ENCODE results near the gene TSPYL1. TPM values are rescaled to one million over a fixed set of nuclear protein-coding genes. Genes with fewer than 3 reads are reported as not detected.
A peak's percentile ranks its signal among the peaks of the same experiment; 100 is the strongest.

TSPYL1 gene
- total RNA-seq, 1 donor from 2014 or later = 73.5 TPM

DNA sequence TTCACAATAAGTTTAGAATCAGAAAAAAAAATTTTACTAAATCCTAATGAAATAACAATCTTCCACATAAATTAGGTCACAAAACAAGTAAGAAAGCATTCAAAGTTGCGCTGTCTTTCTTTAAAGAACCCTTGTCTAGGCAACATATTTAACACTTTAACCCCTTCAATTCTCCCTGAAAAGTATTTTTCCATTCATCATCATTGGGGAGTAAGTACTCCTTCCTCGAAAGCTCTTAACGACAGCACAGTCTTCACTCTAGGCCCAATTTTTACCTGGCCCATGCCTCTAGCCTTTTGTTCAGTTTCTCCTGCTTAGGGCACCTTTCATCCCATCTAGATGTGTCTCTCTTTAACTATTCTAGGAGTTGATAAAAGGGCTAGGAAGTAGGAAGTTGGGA is 2.6 kb downstream of the TSPYL1 start:
- TF ChIP-seq, protein P1, sequence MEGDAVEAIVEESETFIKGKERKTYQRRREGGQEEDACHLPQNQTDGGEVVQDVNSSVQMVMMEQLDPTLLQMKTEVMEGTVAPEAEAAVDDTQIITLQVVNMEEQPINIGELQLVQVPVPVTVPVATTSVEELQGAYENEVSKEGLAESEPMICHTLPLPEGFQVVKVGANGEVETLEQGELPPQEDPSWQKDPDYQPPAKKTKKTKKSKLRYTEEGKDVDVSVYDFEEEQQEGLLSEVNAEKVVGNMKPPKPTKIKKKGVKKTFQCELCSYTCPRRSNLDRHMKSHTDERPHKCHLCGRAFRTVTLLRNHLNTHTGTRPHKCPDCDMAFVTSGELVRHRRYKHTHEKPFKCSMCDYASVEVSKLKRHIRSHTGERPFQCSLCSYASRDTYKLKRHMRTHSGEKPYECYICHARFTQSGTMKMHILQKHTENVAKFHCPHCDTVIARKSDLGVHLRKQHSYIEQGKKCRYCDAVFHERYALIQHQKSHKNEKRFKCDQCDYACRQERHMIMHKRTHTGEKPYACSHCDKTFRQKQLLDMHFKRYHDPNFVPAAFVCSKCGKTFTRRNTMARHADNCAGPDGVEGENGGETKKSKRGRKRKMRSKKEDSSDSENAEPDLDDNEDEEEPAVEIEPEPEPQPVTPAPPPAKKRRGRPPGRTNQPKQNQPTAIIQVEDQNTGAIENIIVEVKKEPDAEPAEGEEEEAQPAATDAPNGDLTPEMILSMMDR (IDR thresholded peaks at IDR 0.05; ENCODE audit: insufficient read depth, low read length, poor library complexity, severe bottlenecking) = no peak
- DNase-seq (ENCODE audit: low read depth) = no peak
- peak overlapping the region; percentile 33 for H3K4me3 ChIP-seq (ENCODE audit: low read depth, low read length)
- no peaks in the 10 kb centered on the region for H3K27me3 ChIP-seq (ENCODE audit: control insufficient read depth, insufficient read depth, low read length)
- no peaks in the 10 kb centered on the region for H3K36me3 ChIP-seq (ENCODE audit: control insufficient read depth, insufficient read depth, low read length)

DNA sequence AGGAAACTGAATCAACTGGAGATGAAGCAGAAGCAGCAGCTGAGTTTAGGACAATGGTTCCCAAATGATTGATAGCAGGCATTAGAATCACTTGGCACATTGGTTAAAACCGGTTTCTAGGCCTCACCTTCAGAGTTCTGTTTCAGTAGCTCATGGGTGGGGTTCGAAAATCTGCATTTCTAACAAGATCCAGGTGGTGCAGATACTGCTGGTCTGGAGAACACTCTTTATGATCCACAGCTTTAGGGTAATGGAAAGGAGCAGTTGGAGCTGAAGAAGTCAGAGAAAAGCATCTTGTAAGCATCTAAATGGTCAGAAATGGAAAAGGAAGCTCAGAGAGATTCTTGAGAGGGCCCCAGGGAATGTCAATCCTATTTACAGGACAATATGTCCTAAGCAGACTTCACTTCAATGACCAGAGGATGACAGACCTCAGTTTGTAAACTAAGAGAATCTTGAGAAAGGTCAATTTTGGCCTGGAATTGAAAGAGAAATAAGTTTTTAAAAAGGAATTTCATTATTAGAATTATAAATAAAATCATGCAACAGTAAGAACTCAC is 8.5 kb downstream of the TSPYL1 start:
- TF ChIP-seq, protein P1 (IDR thresholded peaks at IDR 0.05; ENCODE audit: insufficient read depth, low read length, poor library complexity, severe bottlenecking) = no peak
- no peak overlapping the region for H3K4me3 ChIP-seq (ENCODE audit: low read depth, low read length)
- H3K36me3 ChIP-seq (ENCODE audit: control insufficient read depth, insufficient read depth, low read length) = peaks cover 2% of the 10 kb centered on the region
- H3K27me3 ChIP-seq (ENCODE audit: control insufficient read depth, insufficient read depth, low read length) = no peaks in the 10 kb centered on the region
- no peak for DNase-seq (ENCODE audit: low read depth)

DNA sequence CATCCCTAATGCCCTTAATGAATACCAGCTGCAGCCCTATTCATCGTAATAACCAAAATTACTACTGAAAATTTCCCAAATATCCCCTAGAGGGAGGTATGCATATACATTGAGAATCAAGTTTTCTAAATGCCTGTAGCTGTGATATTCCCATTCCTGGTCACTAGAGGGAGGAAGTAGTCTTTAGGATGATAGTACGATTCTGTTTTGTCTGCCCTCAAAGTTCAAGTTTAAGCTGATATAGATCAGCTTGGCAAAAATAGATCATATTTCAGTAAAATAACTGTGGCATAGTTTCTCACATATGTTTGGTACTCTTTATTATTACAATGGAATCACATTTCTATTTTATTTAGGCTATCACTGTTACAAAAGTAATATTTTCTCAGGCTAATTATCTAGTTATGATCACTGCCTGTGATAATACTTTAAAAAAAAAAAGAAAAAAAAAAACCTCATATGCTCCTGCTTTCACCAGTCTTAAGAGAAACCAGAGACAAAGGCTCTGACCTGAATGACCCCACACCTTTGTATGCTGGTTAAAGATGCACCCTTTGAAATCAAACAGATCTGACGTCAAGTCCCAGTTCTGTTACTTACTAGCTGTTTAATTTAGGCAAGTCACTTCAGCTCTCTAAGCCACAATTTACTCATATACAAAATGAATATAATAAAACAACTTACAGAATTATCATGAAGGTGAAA is 11.0 kb downstream of the TSPYL1 start:
- peak; percentile 38 for DNase-seq (ENCODE audit: low read depth)
- Histone ChIP-seq H3K27me3 (ENCODE audit: control insufficient read depth, insufficient read depth, low read length) (no peaks in the 10 kb centered on the region), H3K36me3 (ENCODE audit: control insufficient read depth, insufficient read depth, low read length) (peaks cover 2% of the 10 kb centered on the region), H3K4me3 (ENCODE audit: low read depth, low read length) (no peak overlapping the region)
- TF ChIP-seq, protein P1 (IDR thresholded peaks at IDR 0.05; ENCODE audit: insufficient read depth, low read length, poor library complexity, severe bottlenecking) = peak; percentile 84

DNA sequence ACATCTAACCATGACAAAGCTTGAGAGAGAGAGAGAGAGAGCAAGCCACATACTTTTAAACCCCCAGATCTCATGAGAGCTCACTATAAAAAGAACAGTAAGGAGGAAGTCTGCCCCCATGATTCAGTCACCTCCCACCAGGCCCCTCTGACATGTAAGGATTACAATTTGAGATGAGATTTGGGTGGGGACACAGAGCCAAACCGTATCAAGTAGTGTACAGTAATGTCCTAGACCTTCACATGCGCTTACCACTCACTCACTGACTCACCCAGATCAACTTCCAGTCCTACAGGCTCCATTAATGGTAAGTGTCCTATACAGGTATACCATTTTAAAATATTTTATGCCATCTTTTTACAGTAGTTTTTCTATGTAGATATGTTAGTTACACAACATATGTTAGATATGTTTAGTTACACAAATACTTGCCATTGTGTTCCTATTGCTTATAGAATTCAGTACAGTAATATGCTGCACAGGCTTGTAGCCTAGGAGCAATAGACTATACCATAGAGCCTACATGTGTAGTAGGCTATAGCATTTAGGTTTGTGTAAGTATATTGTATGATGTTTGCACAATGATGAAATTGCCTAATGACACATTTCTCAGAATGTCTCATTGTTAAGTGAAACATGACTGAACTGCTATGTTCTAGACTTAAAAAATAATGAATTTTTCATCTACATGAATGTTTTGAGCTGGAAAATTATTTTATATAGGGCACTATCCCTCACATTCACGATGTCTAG is 11.7 kb downstream of the TSPYL1 start:
- Histone ChIP-seq H3K27me3 (ENCODE audit: control insufficient read depth, insufficient read depth, low read length) (no peaks in the 10 kb centered on the region), H3K36me3 (ENCODE audit: control insufficient read depth, insufficient read depth, low read length) (peaks cover 2% of the 10 kb centered on the region), H3K4me3 (ENCODE audit: low read depth, low read length) (no peak overlapping the region)
- no peak for DNase-seq (ENCODE audit: low read depth)
- TF ChIP-seq, protein P1 (IDR thresholded peaks at IDR 0.05; ENCODE audit: insufficient read depth, low read length, poor library complexity, severe bottlenecking) = no peak

DNA sequence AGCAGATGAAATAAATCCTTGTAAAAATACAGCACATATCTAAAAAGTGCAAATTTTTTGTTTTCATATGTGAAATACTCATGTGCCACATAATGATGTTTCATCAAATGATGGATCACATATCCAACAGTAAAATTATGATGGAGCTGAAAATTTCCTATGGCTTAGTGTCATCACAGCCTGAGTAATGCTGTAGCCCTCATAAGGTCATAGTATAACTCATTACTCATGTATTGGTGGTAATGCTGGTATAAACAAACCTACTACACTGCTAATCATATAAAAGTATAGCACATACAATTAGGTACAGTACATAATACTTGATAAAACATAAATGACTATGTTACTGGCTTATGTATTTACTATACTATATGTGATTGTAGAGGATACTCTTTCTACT is 12.9 kb downstream of the TSPYL1 start:
- no peak overlapping the region for H3K4me3 ChIP-seq (ENCODE audit: low read depth, low read length)
- TF ChIP-seq, protein P1 (IDR thresholded peaks at IDR 0.05; ENCODE audit: insufficient read depth, low read length, poor library complexity, severe bottlenecking) = no peak
- no peak for DNase-seq (ENCODE audit: low read depth)
- H3K36me3 ChIP-seq (ENCODE audit: control insufficient read depth, insufficient read depth, low read length) = peaks cover 2% of the 10 kb centered on the region
- no peaks in the 10 kb centered on the region for H3K27me3 ChIP-seq (ENCODE audit: control insufficient read depth, insufficient read depth, low read length)
